Kidney capillary endothelial cell (primary cell): ENCODE results near the gene PLEK.
"Not testable (repeated sequence)": the region's sequence is repeated elsewhere in the genome, so short reads cannot be mapped to it uniquely, and the experiment has no call there.

Experiments
- DNase-seq: peaks from one replicate; pipeline ENCODE4 v3.0.0-alpha.2; 2018; ENCODE audit warnings: low spot score

Gene PLEK

DNA sequence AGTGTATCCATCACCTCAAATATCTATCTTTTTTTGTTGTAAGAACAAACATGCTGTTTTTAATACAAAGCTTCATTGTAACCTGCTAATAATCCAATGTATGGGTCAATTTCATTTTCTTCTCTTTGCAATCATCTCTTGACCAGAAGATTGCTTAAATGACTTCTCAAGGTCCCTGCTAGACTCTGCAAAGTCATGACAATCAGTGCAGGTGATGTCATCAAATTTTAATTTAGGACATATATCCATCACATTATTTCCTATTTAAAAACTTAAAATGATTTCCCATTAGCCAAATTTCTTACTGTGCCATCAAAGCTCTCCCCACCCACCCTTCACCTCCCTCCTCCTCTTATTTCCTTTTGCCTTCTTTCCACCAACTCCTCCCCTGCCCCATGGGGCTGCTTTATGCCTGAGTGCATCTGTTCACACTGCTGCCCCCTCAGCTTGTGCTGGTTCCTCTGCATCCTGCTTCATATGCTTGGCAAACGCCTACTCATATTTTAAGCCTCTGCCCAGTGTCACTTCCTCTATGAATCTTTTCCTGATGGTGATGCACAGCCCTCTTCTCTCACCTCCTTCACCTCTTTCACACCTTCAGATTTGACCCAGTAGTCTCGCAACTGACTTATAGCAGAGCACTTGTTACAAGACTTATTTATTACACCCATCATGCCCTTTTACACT, 20.3 kb downstream of the PLEK start:
- DNase-seq = peak; percentile 22

DNA sequence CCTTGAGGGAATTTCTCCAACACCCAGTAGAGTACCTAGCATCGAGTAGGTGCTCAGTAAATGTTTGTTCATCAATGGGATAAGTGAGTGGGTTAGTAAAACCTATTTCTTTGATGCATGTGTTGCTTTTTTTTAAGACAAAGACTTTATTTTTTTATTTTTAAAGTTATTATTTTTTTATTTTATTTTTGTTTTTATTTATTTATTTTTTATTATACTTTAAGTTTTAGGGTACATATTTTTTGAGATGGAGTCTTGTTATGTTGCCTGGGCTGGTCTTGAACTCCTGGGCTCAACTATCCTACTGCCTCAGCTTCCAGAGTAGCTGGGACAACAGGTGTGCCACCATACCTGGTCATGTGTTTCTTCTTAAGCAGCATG, 20.8 kb downstream of the PLEK start:
- no peak for DNase-seq

DNA sequence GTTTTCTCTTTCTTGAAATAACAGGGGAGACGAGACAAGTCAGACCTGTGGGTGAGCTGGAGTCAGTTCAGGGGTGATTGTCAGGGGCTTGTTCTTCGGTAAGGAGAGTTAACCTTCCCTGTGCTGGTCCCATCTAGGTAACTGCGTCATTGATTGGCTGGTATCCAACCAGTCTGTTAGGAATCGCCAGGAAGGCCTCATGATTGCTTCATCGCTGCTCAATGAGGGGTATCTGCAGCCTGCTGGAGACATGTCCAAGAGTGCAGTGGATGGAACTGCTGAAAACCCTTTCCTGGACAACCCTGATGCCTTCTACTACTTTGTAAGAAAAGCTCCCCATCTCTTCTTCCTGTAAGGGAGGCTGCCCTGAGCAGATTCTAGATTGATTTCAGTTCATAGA, 21.3 kb downstream of the PLEK start:
- no peak for DNase-seq

DNA sequence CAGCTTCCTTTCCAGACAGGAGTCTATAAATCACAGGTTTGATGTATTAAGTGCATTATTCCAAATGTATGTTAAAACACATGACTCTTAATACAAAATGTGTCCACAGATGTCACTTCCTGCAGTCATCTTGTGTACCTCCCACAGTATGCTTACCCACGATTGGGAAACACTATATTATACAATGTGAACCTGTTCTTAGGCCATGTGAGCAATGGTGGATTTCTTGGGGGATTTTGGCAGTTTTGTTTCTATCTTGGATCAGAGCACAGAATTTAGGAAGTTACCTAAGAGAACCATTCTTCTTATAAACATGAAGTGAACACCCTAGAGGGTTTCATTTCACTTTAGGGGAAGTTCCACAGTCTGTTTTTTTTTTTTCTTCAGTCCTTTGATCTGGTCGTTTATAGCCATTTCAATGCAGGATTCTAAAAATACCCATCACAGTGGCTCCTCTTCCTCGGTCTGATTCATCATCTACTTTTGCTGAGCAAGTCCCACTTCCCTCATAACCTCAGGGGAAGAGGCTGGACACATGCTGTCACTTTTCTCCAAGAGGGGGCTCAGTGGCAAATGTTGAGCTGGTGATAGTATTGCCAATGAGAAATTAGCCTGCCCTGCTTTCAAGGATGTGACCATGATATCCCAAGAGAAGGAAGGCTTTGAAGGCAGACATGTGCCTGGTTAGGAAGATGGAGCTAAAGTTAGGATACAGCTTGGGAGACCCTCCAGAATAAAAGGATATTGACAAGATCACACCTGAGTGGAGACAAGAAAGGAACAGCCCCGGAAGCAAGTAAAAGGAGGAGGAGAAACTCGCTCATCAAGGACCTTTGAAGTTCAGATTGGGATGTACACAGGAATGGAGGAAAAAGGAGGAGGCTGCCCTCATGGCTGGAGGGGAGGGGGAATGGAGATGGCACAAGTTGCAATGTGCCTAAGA, 22.6 kb downstream of the PLEK start:
- no peak for DNase-seq

DNA sequence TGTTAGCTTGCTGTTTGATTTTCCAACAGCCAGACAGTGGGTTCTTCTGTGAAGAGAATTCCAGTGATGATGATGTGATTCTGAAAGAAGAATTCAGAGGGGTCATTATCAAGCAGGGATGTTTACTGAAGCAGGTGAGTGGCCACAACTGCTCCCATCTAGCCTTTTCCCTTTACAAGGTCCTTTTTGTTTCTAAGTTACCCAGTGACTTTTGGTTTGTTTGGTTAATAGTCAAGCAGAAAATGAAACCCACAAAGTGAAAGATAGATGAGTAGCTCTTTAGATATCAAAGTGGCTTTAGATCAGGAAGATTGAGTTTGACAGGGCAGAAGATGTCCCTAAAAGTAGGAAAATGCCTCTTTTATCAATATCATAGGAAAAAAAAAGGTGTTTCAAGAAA, 23.3 kb downstream of the PLEK start:
- no peak for DNase-seq

DNA sequence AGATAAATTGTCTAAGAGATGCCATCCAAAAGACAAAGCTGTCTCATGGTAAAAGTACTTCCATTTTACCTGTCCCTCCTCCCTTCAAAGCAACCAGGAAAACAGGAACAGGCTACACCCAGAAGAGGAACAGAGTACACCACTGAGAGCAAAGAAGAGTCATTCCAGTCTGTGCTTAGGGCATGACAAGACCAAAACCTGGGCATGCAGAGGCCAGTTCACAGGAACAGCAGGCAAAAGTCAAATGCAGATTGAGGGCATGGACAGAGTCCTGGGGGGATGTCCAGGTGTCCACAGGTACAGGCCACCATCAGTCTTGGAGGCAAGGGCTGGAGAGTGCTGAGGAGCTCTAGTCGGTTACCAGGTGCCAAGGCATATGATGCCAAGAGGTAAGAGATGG, 23.7 kb downstream of the PLEK start:
- no peak for DNase-seq

DNA sequence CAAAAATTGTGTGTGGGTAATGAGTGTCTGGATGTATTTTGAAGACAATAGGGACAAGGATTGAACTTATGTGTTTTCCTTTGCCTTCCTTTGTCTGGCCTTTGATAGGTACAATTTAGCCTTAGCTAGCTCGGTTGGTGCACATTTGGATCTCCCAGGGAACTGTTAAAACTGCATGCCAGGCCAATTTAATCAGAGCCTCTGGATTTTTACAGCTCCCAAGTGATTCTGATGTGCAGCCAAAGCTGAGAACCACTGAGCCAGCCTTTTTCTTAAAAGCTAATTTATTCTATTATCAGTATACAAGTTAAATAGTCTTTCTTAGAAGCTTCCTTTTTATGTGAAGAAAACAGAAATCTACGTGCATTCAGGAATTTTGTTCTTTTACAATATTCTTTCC, 25.0 kb downstream of the PLEK start:
- DNase-seq = no peak

DNA sequence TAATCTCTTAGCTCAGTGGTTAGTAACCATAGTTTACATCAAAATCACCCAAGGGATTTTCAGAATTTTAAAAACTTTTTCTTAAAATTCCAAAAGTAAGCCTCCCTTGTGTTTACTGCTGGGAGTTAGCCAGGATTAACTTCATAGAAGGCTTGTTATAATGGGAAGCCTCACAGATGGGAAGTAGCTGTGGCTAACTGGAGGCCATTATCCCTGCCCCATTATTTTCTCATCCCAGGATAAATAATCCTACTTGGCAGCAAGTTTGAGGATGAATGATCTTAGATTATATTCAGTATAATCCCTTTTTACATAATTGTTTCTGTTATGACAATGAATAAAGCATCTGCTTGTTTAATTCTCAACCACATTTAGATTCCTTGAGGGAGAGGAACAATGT, 25.5 kb downstream of the PLEK start:
- DNase-seq = no peak

DNA sequence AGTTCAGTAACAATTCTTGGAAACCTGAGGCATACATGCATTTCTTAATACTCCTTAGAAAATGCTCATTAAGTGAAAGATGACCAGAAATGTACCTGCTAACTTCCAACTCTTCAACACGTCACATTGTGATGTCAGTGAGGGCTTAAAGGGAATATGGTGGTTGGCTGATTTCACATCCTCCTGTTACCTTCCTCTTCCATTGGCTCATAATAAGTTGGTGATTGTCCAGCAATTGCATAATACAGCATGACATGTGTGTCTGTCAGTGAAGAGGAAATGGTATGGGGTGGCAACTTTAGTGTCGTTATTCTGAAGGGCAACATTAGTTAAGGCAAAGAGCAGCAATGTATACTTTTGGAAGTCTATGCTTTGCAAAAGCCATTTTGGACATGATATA, 26.0 kb downstream of the PLEK start:
- no peak for DNase-seq

DNA sequence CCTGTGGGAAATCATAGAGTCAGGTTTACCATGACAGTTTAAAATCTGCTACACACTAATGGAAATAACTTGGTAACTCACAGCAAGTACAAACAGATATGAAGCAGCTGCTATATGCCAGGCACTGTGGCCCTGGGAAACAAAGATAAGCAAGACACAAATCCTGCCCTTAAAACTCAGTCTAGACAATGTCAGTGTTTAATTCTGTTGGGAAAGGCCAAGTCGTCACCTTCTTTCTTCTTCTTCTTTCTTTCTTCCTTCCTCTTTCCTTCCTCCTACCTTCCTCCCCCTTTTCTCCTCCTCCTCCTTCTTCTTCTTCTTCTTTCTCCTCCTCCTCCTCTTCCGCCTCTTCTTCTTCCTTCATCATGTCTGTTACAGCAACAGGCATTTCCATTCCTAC, 26.8 kb downstream of the PLEK start:
- no peak for DNase-seq

DNA sequence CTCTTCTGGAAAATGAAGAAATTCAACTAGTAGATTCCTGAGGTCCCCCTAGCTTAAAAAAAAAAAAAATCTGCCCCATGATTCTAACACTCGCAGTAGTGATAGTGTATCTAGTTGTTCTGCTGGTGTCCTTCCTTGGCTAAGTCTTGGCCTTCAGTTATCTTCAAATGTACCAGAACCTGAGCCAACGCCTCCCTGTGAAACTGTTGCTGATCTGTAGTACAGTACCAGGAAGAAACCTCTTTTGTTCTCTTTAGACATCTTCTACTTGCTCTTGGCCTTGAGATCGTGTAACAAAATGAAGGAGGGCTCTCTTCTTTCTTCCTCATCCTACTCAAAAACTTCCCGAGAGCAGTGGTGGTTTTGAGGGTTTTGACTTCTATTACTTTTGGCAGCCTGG, 31.0 kb downstream of the PLEK start:
- DNase-seq = no peak

DNA sequence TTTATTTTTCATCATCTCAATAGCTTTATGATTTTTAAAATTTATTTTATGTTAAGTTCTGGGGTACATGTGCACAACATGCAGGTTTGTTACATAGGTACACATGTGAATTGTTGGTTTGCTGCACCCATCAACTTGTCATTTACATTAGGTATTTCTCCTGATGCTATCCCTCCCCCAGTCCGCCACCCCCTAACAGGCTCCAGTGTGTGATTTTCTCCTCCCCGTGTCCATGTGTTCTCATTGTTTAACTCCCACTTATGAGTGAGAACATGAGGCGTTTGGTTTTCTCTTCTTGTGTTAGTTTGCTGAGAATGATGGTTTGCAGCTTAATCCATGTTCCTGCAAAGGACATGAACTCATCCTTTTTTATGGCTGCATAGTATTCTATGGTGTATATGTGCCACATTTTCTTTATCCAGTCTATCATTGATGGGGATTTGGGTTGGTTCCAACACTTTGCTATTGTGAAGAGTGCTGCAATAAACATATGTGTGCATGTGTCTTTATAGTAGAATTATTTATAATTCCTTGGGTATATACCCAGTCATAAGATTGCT, 32.7 kb downstream of the PLEK start:
- DNase-seq = not testable (repeated sequence)

DNA sequence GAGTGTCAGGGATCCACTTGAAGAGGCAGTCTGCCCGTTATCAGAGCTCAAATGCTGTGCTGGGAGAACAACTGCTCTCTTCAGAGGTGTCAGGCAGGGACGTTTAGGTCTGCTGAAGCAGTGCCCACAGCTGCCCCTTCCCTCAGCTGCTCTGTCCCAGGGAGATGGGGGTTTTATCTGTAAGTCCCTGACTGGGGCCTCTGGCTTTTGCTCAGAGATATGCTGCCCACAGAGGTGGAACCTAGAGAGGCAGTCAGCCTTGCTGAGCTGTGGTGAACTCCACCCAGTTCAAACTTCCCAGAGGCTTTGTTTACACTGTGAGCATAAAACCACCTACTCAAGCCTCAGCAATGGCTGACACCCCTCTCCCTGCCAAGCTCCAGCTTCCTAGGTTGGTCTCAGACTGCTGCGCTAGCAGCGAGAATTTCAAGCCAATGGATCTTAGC, 38.1 kb downstream of the PLEK start:
- no peak for DNase-seq

DNA sequence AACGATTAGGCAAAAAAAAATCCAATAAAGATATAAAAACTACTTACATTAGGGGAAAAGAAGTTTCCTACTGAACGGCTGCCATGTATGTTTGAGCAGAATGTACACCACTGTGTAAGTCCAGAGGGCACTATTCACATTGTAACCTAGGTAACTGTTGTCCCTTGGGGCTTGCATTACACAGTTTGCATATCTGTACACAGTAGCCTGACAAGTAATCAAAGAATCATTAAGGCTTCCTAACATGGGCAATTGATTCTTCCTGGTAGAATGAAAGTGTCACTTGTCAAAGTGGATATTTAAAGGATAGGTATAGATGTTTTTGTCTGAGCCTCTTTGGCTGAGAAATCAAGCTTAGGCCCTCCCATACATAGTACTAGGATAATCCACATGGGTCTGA, 39.1 kb downstream of the PLEK start:
- no peak for DNase-seq

DNA sequence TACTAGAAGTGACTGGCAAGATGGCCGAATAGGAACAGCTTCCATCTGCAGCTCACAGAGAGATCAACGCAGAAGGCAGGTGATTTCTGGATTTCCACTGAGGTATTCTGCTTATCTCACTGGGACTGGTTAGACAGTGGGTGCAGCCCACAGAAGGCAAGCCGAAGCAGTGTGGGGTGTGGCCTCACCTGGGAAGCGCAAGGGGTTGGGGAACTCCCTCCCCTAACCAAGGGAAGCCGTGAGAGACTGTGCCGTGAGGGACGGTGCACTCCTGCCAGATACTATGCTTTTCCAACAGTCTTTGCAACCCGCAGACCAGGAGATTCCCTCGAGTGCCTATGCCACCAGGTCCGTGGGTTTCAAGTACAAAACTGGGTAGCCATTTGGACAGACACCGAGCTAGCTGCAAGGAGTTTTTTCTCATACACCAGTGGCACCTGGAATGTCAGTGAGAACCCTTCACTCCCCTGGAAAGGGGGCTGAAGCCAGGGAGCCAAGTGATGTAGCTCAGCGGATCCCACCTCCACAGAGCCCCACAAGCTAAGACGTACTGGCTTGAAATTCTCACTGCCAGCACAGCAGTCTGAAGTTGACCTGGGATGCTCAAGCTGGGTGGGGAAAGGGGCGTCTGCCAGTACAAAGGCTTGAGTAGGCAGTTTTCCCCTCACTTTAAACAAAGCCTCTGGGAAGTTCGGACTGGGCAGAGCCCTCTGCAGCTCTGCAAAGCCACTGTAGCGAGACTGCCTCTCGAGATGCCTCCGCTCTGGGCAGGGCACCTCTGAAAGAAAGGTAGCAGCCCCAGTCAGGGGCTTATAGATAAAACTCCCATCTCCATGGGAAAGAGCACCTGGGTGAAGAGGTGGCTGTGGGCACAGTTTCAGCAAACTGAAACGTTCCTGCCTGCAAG, 40.1 kb downstream of the PLEK start:
- no peak for DNase-seq

DNA sequence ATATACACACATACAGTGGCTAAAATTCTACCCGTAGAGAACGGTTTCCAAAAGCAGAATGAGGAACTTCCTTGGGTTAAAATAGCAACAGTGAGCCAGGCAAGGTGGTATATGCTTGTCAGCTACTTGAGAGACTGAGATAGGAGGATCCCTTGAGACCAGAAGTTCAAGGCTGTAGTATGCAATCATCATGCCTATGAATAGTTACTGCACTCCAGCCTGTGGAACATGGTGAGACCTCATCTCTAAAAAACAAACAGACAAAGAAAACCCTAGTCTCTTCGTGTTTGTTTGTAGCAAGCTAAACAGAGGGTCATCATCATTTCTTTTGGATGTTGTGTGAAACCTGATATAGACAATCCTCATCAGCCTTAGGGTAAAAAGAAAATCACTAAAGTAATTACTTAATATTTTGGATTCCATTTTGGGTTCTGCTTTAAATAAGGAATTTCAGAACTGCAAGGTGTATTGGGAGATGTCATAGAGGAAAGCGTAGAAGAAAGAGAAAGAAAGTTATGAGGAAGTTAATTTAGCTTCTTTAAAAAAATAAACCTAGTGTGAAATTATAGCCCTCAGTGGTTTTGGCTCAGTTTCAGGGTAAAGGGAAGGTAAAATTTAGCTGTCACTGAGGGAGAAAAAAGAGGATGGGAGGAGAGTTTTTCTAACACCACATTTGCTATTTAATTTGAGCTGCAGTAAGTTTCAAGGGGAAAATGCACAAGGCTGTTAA, 46.5 kb downstream of the PLEK start:
- DNase-seq = no peak

DNA sequence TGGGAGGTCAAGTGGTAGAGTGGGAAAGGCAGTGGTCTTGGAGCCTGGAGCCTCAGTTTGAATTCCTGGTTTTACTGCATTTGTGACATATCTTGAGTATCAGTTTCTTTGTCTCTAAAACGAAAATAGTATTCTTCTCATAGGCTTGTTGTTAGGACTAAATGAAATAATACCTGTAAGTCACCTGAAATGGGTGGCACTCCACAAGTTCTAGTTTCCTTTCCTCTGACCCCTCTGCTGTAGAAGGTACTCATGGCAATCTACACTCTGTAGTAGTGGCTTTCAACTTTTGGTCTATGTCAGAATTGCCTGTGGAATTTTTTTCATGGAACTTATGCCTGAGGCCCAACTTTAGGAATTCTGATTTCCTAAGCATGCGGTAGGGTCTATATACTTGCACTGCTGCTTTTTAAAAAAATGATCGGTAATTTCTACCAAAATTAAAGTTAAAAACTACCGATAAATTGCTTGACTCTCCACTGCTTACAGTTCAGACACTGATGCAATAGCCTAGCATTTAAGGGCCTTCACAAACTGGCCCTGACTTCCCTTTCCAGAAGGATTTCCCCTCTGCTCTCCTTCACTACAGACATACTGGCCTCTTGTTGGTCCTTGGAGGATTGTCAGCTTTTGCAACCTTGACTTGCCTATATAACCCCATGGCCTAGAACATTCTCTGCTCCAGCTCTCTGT, 47.2 kb downstream of the PLEK start:
- DNase-seq = no peak

DNA sequence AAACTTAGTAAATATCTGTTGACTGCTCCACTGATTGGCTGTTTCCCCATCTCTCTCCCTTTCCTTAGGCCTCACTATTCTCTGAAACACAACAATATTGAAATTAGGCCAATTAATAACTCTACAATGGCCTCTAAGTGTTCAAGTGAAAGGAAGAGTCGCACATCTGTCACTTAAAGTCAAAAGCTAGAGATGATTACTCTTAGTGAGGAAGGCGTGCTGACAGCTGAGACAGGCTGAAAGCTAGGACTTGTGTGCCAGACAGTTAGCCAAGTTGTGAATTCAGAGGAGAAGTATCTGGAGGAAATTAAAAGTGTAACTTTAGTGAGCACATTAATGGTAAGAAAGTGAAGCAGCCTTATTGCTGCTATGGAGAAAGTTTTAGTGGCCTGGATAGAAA, 48.4 kb downstream of the PLEK start:
- DNase-seq = no peak

DNA sequence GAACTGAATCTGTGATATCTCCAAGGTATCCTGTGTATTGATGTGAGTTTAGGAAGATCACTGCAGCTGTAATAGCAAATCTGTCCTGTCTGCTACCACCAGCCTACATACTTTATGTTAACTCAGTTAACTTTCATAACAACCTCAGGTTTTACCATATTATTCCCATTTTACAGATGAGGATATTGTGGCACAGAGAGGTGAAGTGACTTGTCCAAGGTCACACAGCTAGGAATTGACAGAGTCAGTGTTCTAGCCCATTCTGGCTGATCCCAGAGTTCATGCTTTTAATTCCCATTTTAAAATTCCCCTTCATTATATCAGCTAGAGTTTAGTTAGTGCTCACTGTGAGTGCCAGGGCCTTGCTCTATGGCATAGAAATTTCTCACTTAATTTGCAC, 49.4 kb downstream of the PLEK start:
- DNase-seq = no peak

DNA sequence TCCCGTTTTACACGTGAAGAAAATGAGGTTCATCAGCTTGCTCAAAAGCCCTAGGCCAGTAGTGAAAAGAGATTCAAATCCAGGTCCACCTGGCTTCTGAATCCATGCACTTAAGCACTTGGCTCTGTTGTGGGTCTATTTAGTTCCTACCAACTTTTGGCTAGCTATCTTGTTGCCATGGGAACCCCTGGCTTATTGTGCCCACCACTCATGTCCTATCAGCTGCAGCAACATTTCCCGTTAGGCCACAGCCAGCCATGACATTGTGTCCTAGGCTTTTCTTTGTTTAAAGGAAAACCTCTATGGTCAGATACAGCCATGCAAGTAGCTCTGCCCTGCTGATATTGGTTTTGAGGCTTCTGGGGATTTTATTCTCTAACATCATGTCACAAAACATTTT, 49.8 kb downstream of the PLEK start:
- no peak for DNase-seq

DNA sequence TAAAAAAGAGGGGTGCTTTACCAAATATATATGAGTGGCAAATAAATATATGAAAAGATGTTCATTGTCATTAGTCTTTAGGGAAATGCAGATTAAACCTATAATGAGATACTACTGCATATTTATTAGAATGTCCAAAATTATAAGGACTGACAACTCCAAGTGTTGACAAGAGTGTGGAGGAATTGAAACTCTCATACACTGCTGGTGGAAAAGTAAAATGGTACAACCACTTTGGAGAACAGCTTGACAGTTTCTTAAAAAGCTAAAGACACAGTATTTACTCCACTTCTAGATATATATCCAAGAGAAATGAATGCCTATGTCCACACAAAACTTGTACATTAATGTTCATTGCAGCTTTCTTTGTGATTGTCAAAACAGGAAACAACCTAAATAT, 50.4 kb downstream of the PLEK start:
- DNase-seq = no peak
